ENCODE data around the gene PDZD7.

The PDZD7 gene

DNA sequence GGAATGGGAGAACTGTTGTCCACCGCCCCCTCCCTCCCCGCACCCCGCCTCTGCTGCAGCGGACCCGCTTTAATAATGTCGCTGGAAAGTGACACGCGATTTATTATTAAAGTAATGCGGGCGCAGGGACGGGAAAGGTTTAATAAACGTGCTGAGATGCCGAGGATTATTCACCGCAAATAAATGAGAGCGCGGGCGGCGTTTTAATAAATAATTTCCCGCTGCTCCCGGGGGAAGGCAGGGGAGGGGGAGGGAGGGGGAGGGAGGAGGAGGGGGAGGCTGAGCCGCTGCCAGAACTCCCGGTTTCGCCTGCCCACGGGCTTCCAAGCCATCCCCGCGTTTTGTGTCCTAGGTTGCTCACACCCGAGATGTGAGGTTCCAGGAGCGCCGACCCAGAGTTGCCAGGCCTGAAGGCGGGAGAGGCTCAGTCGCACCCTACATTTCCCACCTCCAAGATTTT is 36.0 kb upstream of the PDZD7 start:
- Histone ChIP-seq H3K9me3 (replicated peaks; ENCODE audit: low read length) (no peaks in the 10 kb centered on the region), H3K36me3 (ENCODE audit: insufficient read depth, low read length) (no peaks in the 10 kb centered on the region), H3K27me3 (ENCODE audit: control insufficient read depth, insufficient read depth, low read length) (peaks cover 5% of the 10 kb centered on the region), H3K9ac (ENCODE audit: low read depth, low read length) (peak overlapping the region; percentile 70), H3K4me1 (ENCODE audit: control insufficient read depth, insufficient read depth, low read length) (peaks cover 47% of the 10 kb centered on the region), H3K4me3 (ENCODE audit: low read length) (peak overlapping the region; percentile 76), H3K4me2 (ENCODE audit: low read length) (peak overlapping the region; percentile 96)

DNA sequence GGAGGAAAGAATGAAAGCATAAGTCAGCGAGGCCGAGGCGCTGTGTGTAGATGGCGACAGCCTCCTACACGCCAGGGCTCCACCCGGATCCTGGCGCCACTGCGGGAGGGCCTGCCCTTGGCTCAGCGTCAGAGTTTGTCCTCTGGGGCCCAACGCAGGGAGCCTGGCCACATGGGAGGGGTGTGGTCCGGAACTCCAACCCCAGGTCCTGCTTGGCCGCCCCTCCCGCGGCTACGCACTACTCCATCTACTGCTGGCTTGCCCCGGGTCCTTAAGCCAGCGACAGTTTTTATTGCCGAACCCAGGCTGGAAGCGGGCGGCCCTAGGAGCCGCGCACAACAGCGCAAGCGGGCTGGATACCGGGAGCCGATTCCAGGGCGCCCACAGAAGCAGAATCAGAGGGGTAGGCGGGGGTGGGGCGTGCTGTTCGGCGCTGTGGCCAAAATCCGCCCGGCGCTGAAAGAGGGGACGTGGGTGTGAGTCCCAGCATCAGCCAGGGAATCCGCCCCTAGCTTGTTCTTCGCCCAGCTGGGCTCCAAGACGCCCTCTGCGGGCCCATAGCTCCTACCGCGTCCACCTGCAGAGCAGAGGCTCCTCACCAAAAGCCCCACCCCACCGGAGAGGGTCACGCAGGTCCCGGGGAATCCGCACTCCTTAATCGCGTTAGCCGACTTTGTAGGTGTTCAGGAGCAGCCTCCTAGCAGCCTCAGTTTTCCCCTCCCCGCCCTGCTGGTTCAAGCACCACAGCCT is 35.4 kb upstream of the PDZD7 start:
- Histone ChIP-seq H3K4me3 (ENCODE audit: low read length) (peak overlapping the region; percentile 76), H3K36me3 (ENCODE audit: insufficient read depth, low read length) (no peaks in the 10 kb centered on the region), H3K4me1 (ENCODE audit: control insufficient read depth, insufficient read depth, low read length) (peaks cover 47% of the 10 kb centered on the region), H3K27me3 (ENCODE audit: control insufficient read depth, insufficient read depth, low read length) (no peaks in the 10 kb centered on the region), H3K9ac (ENCODE audit: low read depth, low read length) (peak overlapping the region; percentile 63), H3K4me2 (ENCODE audit: low read length) (peak overlapping the region; percentile 96), H3K9me3 (replicated peaks; ENCODE audit: low read length) (no peaks in the 10 kb centered on the region)

GRCh38 chr10:101065481-101066145 is 34.7 kb upstream of the PDZD7 start:
- H3K4me2 ChIP-seq (ENCODE audit: low read length), result peak overlapping the region; percentile 96
- no peaks in the 10 kb centered on the region for H3K36me3 ChIP-seq (ENCODE audit: insufficient read depth, low read length)
- H3K27me3 ChIP-seq (ENCODE audit: control insufficient read depth, insufficient read depth, low read length), result no peaks in the 10 kb centered on the region
- H3K9me3 ChIP-seq (replicated peaks; ENCODE audit: low read length), result no peaks in the 10 kb centered on the region
- peaks cover 48% of the 10 kb centered on the region for H3K4me1 ChIP-seq (ENCODE audit: control insufficient read depth, insufficient read depth, low read length)
- H3K9ac ChIP-seq (ENCODE audit: low read depth, low read length), result peak overlapping the region; percentile 63
- H3K4me3 ChIP-seq (ENCODE audit: low read length), result peak overlapping the region; percentile 76

GRCh38 chr10:101064415-101065030 is 33.6 kb upstream of the PDZD7 start:
- no peak overlapping the region for H3K9ac ChIP-seq (ENCODE audit: low read depth, low read length)
- no peaks in the 10 kb centered on the region for H3K36me3 ChIP-seq (ENCODE audit: insufficient read depth, low read length)
- no peaks in the 10 kb centered on the region for H3K27me3 ChIP-seq (ENCODE audit: control insufficient read depth, insufficient read depth, low read length)
- peaks cover 50% of the 10 kb centered on the region for H3K4me1 ChIP-seq (ENCODE audit: control insufficient read depth, insufficient read depth, low read length)
- no peaks in the 10 kb centered on the region for H3K9me3 ChIP-seq (replicated peaks; ENCODE audit: low read length)
- H3K4me2 ChIP-seq (ENCODE audit: low read length), result no peak overlapping the region
- H3K4me3 ChIP-seq (ENCODE audit: low read length), result no peak overlapping the region

DNA sequence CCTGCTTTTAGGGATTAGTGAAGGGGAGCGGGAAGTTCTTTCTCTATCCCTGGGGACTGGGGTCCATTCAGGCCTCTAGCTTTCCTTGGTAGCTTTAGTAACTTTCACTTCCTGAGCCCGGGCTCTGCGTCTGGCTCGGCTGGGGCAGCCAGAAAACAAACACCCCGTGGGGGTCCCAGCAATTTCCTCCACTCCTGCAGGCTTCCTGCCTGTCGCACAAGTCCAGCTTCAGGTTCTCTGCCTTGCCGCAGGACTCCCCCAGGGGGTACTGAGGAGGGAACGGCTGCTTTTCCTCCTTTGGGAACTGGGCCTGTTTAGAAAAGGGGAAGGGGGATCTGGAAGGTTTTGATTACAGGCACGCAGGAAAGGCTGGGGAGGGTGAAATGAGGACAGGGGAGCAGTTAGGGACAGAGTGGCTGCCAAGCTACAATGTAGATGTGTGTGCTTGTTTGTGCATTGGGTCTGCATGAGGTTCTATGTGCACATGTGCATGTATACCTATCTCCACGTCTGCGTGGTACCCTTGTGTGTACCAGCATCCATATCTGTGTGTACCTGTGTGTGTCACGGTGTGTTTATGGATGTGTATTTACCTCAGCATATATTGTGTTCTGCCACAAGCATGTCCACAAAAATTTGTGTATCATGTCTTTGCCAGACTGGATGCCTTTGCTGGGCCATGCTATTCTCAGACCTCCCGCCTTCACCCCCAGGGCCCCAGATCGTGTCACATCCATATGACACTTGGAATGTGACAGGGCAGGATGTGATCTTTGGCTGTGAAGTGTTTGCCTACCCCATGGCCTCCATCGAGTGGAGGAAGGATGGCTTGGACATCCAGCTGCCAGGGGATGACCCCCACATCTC is 32.9 kb upstream of the PDZD7 start:
- Histone ChIP-seq H3K9ac (ENCODE audit: low read depth, low read length) (no peak overlapping the region), H3K4me2 (ENCODE audit: low read length) (peak overlapping the region; percentile 85), H3K9me3 (replicated peaks; ENCODE audit: low read length) (no peaks in the 10 kb centered on the region), H3K27me3 (ENCODE audit: control insufficient read depth, insufficient read depth, low read length) (no peaks in the 10 kb centered on the region), H3K4me3 (ENCODE audit: low read length) (peak overlapping the region; percentile 84), H3K4me1 (ENCODE audit: control insufficient read depth, insufficient read depth, low read length) (peaks cover 53% of the 10 kb centered on the region), H3K36me3 (ENCODE audit: insufficient read depth, low read length) (no peaks in the 10 kb centered on the region)

- Histone ChIP-seq H3K4me3 (ENCODE audit: low read length) (peak overlapping the region; percentile 84), H3K9ac (ENCODE audit: low read depth, low read length) (peak overlapping the region; percentile 97), H3K4me2 (ENCODE audit: low read length) (peak overlapping the region; percentile 85), H3K4me1 (ENCODE audit: control insufficient read depth, insufficient read depth, low read length) (peaks cover 53% of the 10 kb centered on the region), H3K36me3 (ENCODE audit: insufficient read depth, low read length) (no peaks in the 10 kb centered on the region), H3K9me3 (replicated peaks; ENCODE audit: low read length) (no peaks in the 10 kb centered on the region), H3K27me3 (ENCODE audit: control insufficient read depth, insufficient read depth, low read length) (no peaks in the 10 kb centered on the region)
These were observed 32.2 kb upstream of the PDZD7 start for GRCh38 chr10:101063050-101063525.

DNA sequence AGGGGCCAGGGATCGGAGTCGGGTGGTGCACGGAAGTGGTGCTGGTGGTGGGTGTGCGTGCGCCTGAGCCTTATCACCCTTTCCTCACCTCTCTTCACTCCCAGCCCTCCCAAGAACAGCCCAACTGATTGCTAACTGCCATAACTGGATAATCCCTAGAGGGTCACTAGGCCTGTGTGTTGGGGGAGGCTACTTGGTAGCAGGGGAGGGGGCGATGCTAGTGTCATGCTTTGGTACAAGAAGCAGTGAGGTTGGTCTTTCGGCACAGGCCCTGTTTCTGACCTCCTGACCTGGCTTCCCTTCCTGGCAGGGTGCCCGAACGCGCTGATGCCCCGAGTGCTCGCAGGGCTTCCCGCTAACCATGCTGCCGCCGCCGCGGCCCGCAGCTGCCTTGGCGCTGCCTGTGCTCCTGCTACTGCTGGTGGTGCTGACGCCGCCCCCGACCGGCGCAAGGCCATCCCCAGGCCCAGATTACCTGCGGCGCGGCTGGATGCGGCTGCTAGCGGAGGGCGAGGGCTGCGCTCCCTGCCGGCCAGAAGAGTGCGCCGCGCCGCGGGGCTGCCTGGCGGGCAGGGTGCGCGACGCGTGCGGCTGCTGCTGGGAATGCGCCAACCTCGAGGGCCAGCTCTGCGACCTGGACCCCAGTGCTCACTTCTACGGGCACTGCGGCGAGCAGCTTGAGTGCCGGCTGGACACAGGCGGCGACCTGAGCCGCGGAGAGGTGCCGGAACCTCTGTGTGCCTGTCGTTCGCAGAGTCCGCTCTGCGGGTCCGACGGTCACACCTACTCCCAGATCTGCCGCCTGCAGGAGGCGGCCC is 31.5 kb upstream of the PDZD7 start:
- Histone ChIP-seq H3K9ac (ENCODE audit: low read depth, low read length) (peak overlapping the region; percentile 97), H3K4me3 (ENCODE audit: low read length) (peak overlapping the region; percentile 84), H3K36me3 (ENCODE audit: insufficient read depth, low read length) (no peaks in the 10 kb centered on the region), H3K4me2 (ENCODE audit: low read length) (peak overlapping the region; percentile 85), H3K4me1 (ENCODE audit: control insufficient read depth, insufficient read depth, low read length) (peaks cover 53% of the 10 kb centered on the region), H3K27me3 (ENCODE audit: control insufficient read depth, insufficient read depth, low read length) (no peaks in the 10 kb centered on the region), H3K9me3 (replicated peaks; ENCODE audit: low read length) (no peaks in the 10 kb centered on the region)

- H3K36me3 ChIP-seq (ENCODE audit: insufficient read depth, low read length), result no peaks in the 10 kb centered on the region
- H3K4me1 ChIP-seq (ENCODE audit: control insufficient read depth, insufficient read depth, low read length), result peaks cover 52% of the 10 kb centered on the region
- H3K9ac ChIP-seq (ENCODE audit: low read depth, low read length), result peak within 1 kb of the TSS; percentile 97
- H3K27me3 ChIP-seq (ENCODE audit: control insufficient read depth, insufficient read depth, low read length), result no peaks in the 10 kb centered on the region
- no peaks in the 10 kb centered on the region for H3K9me3 ChIP-seq (replicated peaks; ENCODE audit: low read length)
- H3K4me2 ChIP-seq (ENCODE audit: low read length), result peak within 1 kb of the TSS; percentile 85
- H3K4me3 ChIP-seq (ENCODE audit: low read length), result peak within 1 kb of the TSS; percentile 84
These were observed 30.8 kb upstream of the PDZD7 start, which contains the start of gene KAZALD1 for GRCh38 chr10:101061624-101062231. TSS of gene KAZALD1 (plus strand) at chr10:101061989. CDS start at chr10:101062593, 604 bp downstream.

DNA sequence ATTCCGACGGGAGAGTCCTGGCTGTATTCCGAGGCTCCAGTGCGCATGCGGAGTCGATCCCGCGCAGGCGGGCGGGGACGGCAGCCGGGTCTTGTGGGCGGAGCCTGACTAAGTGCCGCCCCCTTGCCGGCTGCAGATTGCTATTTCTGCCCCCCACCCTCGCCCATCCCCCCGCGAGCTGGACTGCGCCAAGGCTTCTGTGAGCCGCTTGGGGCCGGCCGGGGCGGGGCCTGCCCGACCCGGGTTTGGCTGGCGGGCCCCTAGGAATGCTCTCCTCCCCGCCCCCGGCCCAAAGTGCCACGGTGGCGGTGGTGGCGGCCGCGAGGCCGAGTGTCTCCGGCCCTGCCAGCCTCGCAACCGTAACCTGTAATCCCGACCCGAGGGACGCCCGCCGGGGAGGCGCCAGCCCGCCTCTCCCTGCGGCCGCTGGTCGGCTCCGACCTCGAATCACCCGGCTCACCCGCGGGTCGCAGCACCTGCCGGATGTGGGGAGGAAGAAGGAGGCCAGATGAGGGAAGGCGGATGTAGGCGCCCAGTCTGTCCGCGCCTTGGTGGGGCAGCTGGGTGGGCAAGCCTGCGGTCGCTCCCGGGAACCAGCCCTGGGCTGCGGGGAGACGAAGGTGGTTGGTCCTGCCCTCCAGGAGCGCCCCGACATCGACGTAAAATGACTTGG is 30.2 kb upstream of the PDZD7 start:
- peak overlapping the region; percentile 84 for H3K4me3 ChIP-seq (ENCODE audit: low read length)

More for the DNA sequence above, 30.2 kb upstream of the PDZD7 start:
- Histone ChIP-seq H3K9ac (ENCODE audit: low read depth, low read length) (peak overlapping the region; percentile 97), H3K27me3 (ENCODE audit: control insufficient read depth, insufficient read depth, low read length) (no peaks in the 10 kb centered on the region), H3K4me1 (ENCODE audit: control insufficient read depth, insufficient read depth, low read length) (peaks cover 45% of the 10 kb centered on the region), H3K4me2 (ENCODE audit: low read length) (peak overlapping the region; percentile 85), H3K36me3 (ENCODE audit: insufficient read depth, low read length) (no peaks in the 10 kb centered on the region), H3K9me3 (replicated peaks; ENCODE audit: low read length) (no peaks in the 10 kb centered on the region)
